Transverse colon (tissue), 4 donors: Measurements from ENCODE around the gene EXT2. TPM values are rescaled to one million over a fixed set of nuclear protein-coding genes. Genes with fewer than 3 reads are reported as not detected.

Experiments used
- DNase-seq: peaks from one replicate; pipeline ENCODE4 v3.0.0-alpha.2; 2019
- H3K27ac ChIP-seq, 4 donors: fragments of 200-600 bp; sonication (generic); 2 replicates each; pipeline ENCODE4 v1.5.1; 2016 to 2018; ENCODE audit warnings: inconsistent platforms in 4 of 4
- H3K27me3 ChIP-seq: fragments of 200-600 bp; sonication (generic); 2 replicates; pipeline ENCODE4 v1.5.1; 2017; ENCODE audit warnings: inconsistent platforms
- H3K36me3 ChIP-seq, 4 donors: fragments of 200-600 bp; sonication (generic); 2 replicates each; pipeline ENCODE4 v1.5.1; 2017 to 2019; ENCODE audit warnings: inconsistent platforms in 4 of 4
- H3K4me1 ChIP-seq, 4 donors: fragments of 200-600 bp; sonication (generic); 2 replicates each; pipeline ENCODE4 v1.5.1; 2017 to 2020; ENCODE audit warnings: inconsistent platforms in 4 of 4
- H3K4me3 ChIP-seq, 4 donors: fragments of 200-600 bp; sonication (generic); 1 replicate in 1 of 4; 2 replicates in 3 of 4; pipeline versions ENCODE4 v1.5.1 to v1.6.1; 2017 to 2019; ENCODE audit warnings: inconsistent platforms in 4 of 4
- H3K9me3 ChIP-seq, 2 donors: fragments of 200-600 bp; sonication (generic); 2 replicates each; pipeline ENCODE4 v1.5.1; 2017 to 2019; ENCODE audit warnings: inconsistent platforms in 2 of 2
- CTCF ChIP-seq, 5 experiments: fragments of 200-600 bp in 3 of 5; fragments of 450-650 bp in 2 of 5; sonication (generic) in 3 of 5; IDR thresholded peaks; 1 replicate in 2 of 5; 2 replicates in 3 of 5; pipeline ENCODE4 v1.5.1; 2016 to 2017; ENCODE audit warnings: antibody characterized with exemption in 5 of 5, inconsistent platforms in 3 of 5, mild to moderate bottlenecking in 2 of 5, moderate library complexity in 1 of 5
- EP300 ChIP-seq: sonication (generic); formaldehyde crosslinking; IDR thresholded peaks from one replicate; pipeline ENCODE4 v1.6.1; 2017; ENCODE audit warnings: antibody characterized with exemption, low read depth
- POLR2A ChIP-seq: fragments of 450-650 bp; IDR thresholded peaks from one replicate; pipeline ENCODE4 v1.6.1; 2016; ENCODE audit warnings: antibody characterized with exemption, mild to moderate bottlenecking, moderate library complexity
- POLR2AphosphoS5 ChIP-seq, 3 donors: sonication (generic); formaldehyde crosslinking; IDR thresholded peaks; one replicate each; pipeline ENCODE4 v1.6.1; 2016; ENCODE audit warnings: antibody characterized with exemption in 3 of 3
- whole genome bisulfite sequencing, 2 donors: methylation state at CpG; one replicate each; pipeline ENCODE4 v1.1.5; 2018; ENCODE audit warnings: low coverage in 1 of 2; 5-methylcytosine and 5-hydroxymethylcytosine counted together
- in situ Hi-C, 4 donors: fragments of 200-750 bp; cut with MboI; loops; one replicate each; pipeline versions ENCODE4 v1.15.0 to v1.15.1; 2017; ENCODE audit warnings: low sequenced_read_pairs in 3 of 4, low pct_ligation_motif_present in 1 of 4, low pct_unique_long_range_greater_than_20kb in 1 of 4
- intact Hi-C: fragments of 100-400 bp; cut with DNase I; formaldehyde crosslinking; loops from one replicate; pipeline ENCODE4 v1.15.1; 2023; ENCODE audit warnings: low total_unique reads
- total RNA-seq, 4 donors: library from RNA; depleted of rRNA; stranded (reverse); fragments of >200 nt; gene quantifications; one replicate each; pipeline ENCODE4 v1.1.0, GENCODE V29; 2016

Gene EXT2
- total RNA-seq, 4 donors from 2014 or later = 32.2 to 82.9 (median 59.6) TPM

- Histone ChIP-seq H3K4me1 (no peaks in the 10 kb centered on the region), H3K36me3 (peaks cover 0 to 8% (median 0%) of the 10 kb centered on the region in 4 donors), H3K27me3 (no peaks in the 10 kb centered on the region), H3K4me3 (no peak overlapping the region), H3K9me3 (no peaks in the 10 kb centered on the region), H3K27ac (no peak overlapping the region)
- TF ChIP-seq CTCF (IDR thresholded peaks at IDR 0.05) (no peak), POLR2A (no peak), POLR2AphosphoS5 (IDR thresholded peaks at IDR 0.05) (no peak), EP300 (no peak)
- DNase-seq = no peak
- intact Hi-C loops (no loop called here), in situ Hi-C loops (no loop called here)
- WGBS, 2 donors = 74 to 89% methylated on average over 1 of the region's 1 CpG
Measured at GRCh38 chr11:44140372-44140771, 44.9 kb downstream of the EXT2 start.

GRCh38 chr11:44140805-44141204 is 45.3 kb downstream of the EXT2 start:
- in situ Hi-C loops (no loop called here), intact Hi-C loops (no loop called here)
- no peak for DNase-seq
- WGBS, 2 donors = 53 to 60% methylated on average over 1 of the region's 1 CpG
- TF ChIP-seq POLR2A (no peak), EP300 (no peak), CTCF (IDR thresholded peaks at IDR 0.05) (no peak), POLR2AphosphoS5 (IDR thresholded peaks at IDR 0.05) (no peak)
- no peaks in the 10 kb centered on the region for H3K27me3 ChIP-seq
- H3K4me1 ChIP-seq = no peaks in the 10 kb centered on the region
- peaks cover 0 to 8% (median 0%) of the 10 kb centered on the region in 4 donors for H3K36me3 ChIP-seq
- no peak overlapping the region for H3K27ac ChIP-seq
- no peaks in the 10 kb centered on the region for H3K9me3 ChIP-seq
- no peak overlapping the region for H3K4me3 ChIP-seq

GRCh38 chr11:44143987-44144909 is 48.8 kb downstream of the EXT2 start:
- peaks cover 0 to 8% (median 0%) of the 10 kb centered on the region in 4 donors for H3K36me3 ChIP-seq
- H3K4me3 ChIP-seq = no peak overlapping the region
- intact Hi-C loops = no loop called here
- in situ Hi-C loops = no loop called here
- WGBS, 2 donors = 87 to 92% methylated on average over 3 to 7 of the region's 7 CpGs
- no peaks in the 10 kb centered on the region for H3K27me3 ChIP-seq
- no peak overlapping the region for H3K27ac ChIP-seq
- H3K9me3 ChIP-seq = no peaks in the 10 kb centered on the region
- H3K4me1 ChIP-seq = no peaks in the 10 kb centered on the region
- TF ChIP-seq POLR2A (no peak), CTCF (IDR thresholded peaks at IDR 0.05) (no peak), EP300 (no peak), POLR2AphosphoS5 (IDR thresholded peaks at IDR 0.05) (no peak)
- DNase-seq = no peak

GRCh38 chr11:44145011-44145775 is 49.7 kb downstream of the EXT2 start:
- H3K27ac ChIP-seq = no peak overlapping the region
- intact Hi-C loops = no loop called here
- no peak for DNase-seq
- WGBS, 2 donors = 79 to 83% methylated on average over 2 to 3 of the region's 3 CpGs
- no peak overlapping the region for H3K4me3 ChIP-seq
- no peak for TF ChIP-seq EP300
- no peak for TF ChIP-seq POLR2A
- TF ChIP-seq POLR2AphosphoS5 (IDR thresholded peaks at IDR 0.05) = no peak
- TF ChIP-seq CTCF (IDR thresholded peaks at IDR 0.05) = no peak
- H3K27me3 ChIP-seq = no peaks in the 10 kb centered on the region
- in situ Hi-C loops = no loop called here
- H3K36me3 ChIP-seq = peaks cover 0 to 9% (median 0%) of the 10 kb centered on the region in 4 donors
- no peaks in the 10 kb centered on the region for H3K4me1 ChIP-seq
- no peaks in the 10 kb centered on the region for H3K9me3 ChIP-seq
